ENCODE data around the gene MAP4K4.

DNA sequence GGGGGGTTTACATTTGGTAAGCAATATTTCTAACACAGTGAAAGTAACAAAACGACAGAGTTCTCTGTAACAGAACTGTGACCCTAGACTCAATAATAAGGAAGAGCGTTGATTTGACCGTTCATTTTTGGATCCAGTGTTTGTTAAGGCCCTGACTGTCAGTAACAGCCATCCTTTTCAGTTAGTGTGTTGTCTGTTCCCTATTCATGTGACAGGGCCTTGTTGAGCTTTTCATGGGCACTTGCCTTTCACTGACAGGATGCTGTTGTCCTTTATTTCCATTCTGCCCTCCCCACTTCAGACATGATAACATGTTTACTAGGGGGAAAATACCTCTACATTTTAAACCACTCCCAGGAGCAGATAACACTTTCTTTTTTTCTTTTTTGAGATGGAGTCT lies 45.8 kb downstream of the MAP4K4 start:
- TF ChIP-seq, protein P1, sequence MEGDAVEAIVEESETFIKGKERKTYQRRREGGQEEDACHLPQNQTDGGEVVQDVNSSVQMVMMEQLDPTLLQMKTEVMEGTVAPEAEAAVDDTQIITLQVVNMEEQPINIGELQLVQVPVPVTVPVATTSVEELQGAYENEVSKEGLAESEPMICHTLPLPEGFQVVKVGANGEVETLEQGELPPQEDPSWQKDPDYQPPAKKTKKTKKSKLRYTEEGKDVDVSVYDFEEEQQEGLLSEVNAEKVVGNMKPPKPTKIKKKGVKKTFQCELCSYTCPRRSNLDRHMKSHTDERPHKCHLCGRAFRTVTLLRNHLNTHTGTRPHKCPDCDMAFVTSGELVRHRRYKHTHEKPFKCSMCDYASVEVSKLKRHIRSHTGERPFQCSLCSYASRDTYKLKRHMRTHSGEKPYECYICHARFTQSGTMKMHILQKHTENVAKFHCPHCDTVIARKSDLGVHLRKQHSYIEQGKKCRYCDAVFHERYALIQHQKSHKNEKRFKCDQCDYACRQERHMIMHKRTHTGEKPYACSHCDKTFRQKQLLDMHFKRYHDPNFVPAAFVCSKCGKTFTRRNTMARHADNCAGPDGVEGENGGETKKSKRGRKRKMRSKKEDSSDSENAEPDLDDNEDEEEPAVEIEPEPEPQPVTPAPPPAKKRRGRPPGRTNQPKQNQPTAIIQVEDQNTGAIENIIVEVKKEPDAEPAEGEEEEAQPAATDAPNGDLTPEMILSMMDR (IDR thresholded peaks at IDR 0.05): no peak
- TF ChIP-seq POLR2A (IDR thresholded peaks at IDR 0.05): no peak
